HUES6 (cell line): ENCODE results near the gene SGCA.

Experiments
- H3K27ac ChIP-seq: 2 replicates; pipeline ENCODE4 v1.7.0; 2013; ENCODE audit warnings: low read depth, mild to moderate bottlenecking, low read length, inconsistent platforms
- H3K27me3 ChIP-seq: 2 replicates; pipeline ENCODE4 v1.6.1; 2013; ENCODE audit warnings: low read length; ENCODE audit not compliant: control insufficient read depth, insufficient read depth
- H3K36me3 ChIP-seq: 2 replicates; pipeline ENCODE4 v1.6.1; 2013; ENCODE audit warnings: low read length; ENCODE audit not compliant: control insufficient read depth, insufficient read depth
- H3K4me1 ChIP-seq: 2 replicates; pipeline ENCODE4 v1.6.1; 2013; ENCODE audit warnings: low read length; ENCODE audit not compliant: control insufficient read depth, insufficient read depth
- H3K4me3 ChIP-seq: 2 replicates; pipeline ENCODE4 v1.5.1; 2013; ENCODE audit warnings: low read depth, low read length
- H3K9ac ChIP-seq: one replicate; pipeline ENCODE4 v1.6.1; 2013; ENCODE audit warnings: mild to moderate bottlenecking, low read length
- H3K9me3 ChIP-seq: 2 replicates; pipeline ENCODE4 v1.6.1; 2013; ENCODE audit warnings: low read depth, low read length; ENCODE audit not compliant: control insufficient read depth, insufficient read depth

SGCA gene

DNA sequence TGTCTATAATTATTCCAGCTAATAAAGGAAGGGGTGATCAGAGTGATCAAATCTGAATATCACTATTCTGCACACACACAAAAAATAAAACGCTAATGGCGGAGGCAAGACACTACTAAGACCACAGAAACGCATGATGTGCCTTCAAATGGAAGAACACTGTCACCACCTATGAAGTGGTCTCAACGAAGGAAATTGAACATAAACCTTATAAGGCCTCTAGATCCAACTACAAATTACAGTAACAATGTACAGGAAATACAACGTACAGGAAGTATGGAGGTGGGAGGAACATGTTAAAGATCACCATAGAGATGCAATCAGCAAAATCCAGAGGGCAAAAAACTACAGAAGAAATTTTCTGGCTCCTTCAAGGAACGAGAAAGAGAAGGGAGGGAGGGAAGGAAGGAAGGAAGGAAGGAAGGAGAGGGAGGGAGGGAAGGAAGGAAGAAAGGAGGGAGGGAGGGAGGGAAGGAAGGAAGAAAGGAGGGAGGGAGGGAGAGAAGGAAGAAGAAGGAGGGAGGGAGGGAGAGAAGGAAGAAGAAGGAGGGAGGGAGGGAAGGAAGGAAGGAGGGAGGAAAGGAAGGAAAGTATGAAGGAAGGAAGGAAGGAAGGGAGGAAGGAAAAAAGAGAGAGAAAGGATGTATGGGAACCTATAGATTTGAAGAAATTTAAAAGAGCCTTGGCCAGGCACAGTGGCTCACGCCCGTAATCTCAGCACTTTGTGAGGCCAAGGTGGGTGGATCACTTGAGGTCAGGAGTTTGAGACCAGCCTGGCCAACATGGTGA is 3.1 kb upstream of the SGCA start:
- Histone ChIP-seq H3K4me3 (no peak overlapping the region), H3K27ac (no peak overlapping the region), H3K9me3 (no peaks in the 10 kb centered on the region), H3K27me3 (peaks cover 5% of the 10 kb centered on the region; the same call in 1 of the 2 replicates), H3K4me1 (peaks cover 33% of the 10 kb centered on the region), H3K9ac (no peak overlapping the region), H3K36me3 (no peaks in the 10 kb centered on the region)

DNA sequence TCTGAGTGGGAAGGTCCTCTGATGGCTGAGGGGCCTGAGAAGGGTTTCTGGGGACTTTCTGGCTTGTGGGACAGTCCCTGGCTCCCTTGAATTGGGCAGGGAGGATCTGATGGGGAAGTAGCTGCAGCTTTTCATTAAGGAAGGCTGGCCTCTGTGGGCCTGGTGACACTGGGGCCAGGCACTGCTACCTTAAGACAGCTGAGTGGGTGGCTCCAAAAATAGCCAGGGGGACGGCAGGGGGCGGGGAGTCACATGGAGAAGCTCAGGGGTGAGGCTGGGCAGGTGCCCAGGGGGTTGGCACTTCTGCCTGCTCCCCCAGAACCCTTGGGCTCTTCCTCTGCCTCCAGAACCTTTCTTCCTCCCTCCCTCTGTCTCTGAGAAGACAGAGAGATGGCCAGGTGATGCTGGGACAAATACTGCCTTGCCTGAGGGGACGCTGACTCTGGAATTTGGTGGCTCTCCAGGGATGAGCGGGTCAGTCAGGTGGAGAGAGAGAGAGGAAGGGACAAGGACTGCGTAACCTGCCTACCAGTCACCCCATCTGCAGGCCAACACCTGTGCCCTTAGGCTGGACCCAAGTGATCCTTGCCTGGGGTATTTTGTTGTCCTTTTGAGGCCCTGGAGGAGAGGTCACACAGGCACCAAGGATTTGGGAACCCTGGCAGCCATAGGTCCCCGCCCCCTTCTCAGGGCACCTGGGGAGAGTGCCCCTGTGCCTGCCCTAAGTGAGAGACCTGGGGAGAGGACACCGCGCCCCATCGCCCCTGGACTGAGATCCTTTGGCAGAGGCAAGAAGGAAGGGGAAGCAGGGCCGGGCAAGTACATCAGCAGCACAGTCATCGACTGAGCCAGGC is 1.7 kb upstream of the SGCA start:
- peaks cover 40% of the 10 kb centered on the region for H3K4me1 ChIP-seq
- no peak overlapping the region for H3K9ac ChIP-seq
- no peaks in the 10 kb centered on the region for H3K9me3 ChIP-seq
- no peak overlapping the region for H3K27ac ChIP-seq
- H3K4me3 ChIP-seq: no peak overlapping the region
- H3K36me3 ChIP-seq: no peaks in the 10 kb centered on the region
- H3K27me3 ChIP-seq: peaks cover 5% of the 10 kb centered on the region; the same call in 1 of the 2 replicates

DNA sequence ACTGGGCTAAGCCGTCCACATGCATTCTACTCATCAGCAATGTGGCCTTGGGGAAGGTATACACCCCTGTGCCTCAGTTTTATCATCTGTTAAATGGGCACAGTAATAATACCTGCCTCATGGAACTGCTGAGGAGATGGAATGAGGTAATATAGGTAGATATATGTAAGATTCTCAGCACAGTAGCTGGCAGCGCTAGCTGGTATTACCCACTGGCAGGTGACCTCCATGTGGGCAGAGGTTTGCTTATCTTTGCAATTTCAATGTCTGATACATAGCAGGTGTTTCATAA is 1.2 kb upstream of the SGCA start:
- H3K27me3 ChIP-seq: peaks cover 5% of the 10 kb centered on the region; the same call in 1 of the 2 replicates

DNA sequence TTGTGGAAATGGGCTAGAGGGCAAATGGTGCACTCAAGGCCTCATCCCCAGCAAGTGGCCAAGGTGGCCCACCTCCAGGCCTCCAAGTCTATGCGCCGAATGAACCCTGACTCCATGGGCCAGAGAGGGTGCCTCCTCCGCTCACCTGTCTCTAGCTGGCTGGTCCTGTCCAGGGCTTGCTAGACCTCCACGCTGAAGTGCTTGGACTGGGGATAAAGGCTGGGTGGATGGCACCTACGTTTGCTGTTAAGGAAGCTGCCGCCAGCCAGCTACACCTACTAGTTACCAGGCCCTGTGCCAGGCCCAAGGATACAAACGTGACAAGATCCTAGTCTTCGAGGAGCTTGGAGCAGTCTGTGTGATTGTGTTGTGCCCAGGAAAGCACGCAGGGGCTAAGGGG is 739 bp upstream of the SGCA start:
- no peaks in the 10 kb centered on the region for H3K36me3 ChIP-seq
- H3K9me3 ChIP-seq: no peaks in the 10 kb centered on the region
- H3K27ac ChIP-seq: no peak overlapping the region
- peaks cover 5% of the 10 kb centered on the region; the same call in 1 of the 2 replicates for H3K27me3 ChIP-seq
- peaks cover 40% of the 10 kb centered on the region for H3K4me1 ChIP-seq
- H3K4me3 ChIP-seq: no peak overlapping the region
- H3K9ac ChIP-seq: no peak overlapping the region

More for the DNA sequence above, 1.2 kb upstream of the SGCA start:
- Histone ChIP-seq H3K27ac (no peak overlapping the region), H3K4me1 (peaks cover 40% of the 10 kb centered on the region), H3K9me3 (no peaks in the 10 kb centered on the region), H3K4me3 (no peak overlapping the region), H3K9ac (no peak overlapping the region), H3K36me3 (no peaks in the 10 kb centered on the region)

DNA sequence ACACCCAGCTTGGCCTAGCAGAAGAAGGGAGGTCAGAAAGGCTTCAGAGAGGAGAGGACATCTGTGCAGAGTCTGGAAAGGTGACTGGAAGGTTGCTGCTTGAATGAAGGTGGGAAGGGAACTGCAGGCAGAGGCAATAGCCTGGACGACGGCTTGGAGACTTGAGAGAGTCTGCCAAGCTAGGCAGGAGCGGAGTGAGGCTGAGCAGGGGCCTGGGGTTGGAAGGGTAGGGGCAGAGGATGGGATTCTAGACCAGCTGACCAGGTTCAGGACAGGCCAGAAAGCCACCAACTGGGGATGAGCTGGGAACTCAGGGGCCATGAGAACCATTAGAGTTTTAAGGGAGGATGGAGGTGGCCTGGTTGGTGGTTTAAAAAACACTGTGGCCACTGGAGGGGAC is 339 bp upstream of the SGCA start:
- Histone ChIP-seq H3K36me3 (no peaks in the 10 kb centered on the region), H3K27ac (no peak overlapping the region), H3K9me3 (no peaks in the 10 kb centered on the region), H3K4me1 (peaks cover 40% of the 10 kb centered on the region), H3K4me3 (no peak overlapping the region), H3K27me3 (peaks cover 5% of the 10 kb centered on the region; the same call in 1 of the 2 replicates), H3K9ac (no peak overlapping the region)

DNA sequence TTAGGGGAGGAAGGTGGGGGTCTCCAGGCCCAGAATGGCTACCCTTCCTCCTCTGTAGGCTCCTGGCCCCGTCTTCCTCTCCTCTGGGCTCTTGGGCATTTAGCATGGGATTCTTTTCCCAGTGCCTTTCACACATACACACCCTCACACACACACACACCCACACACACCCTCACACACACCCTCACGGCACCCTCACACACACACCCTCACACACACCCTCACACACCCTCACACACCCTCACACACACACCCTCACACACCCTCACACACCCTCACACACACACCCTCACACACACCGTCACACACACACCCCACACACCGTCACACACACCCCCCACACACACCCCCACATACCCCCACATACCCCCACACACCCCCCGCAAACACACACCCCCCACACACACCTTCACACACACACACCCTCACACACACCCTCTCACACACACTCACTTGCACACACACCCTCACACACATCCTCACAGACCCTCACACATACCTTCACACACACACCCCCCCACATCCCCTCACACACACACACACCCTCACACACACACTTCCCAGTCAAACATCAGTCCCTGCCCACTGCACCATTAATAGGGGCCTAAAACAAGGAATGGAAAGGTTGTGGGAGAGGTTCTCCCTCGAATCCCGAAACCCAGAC is 845 bp downstream of the SGCA start:
- Histone ChIP-seq H3K27ac (no peak overlapping the region), H3K4me3 (no peak overlapping the region), H3K9me3 (no peaks in the 10 kb centered on the region), H3K27me3 (no peaks in the 10 kb centered on the region; the same call in 1 of the 2 replicates), H3K36me3 (no peaks in the 10 kb centered on the region), H3K4me1 (peaks cover 34% of the 10 kb centered on the region), H3K9ac (no peak overlapping the region)

DNA sequence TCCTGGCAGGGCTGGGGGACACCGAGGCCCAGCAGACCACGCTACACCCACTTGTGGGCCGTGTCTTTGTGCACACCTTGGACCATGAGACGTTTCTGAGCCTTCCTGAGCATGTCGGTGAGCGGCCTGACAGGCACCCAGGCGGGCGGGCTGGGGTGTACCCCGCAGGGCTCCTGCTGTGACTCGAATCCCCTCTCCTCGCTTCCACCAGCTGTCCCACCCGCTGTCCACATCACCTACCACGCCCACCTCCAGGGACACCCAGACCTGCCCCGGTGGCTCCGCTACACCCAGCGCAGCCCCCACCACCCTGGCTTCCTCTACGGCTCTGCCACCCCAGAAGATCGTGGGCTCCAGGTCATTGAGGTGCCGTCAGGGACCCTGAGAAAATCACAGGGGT is 1.6 kb downstream of the SGCA start:
- H3K36me3 ChIP-seq: no peaks in the 10 kb centered on the region
- no peaks in the 10 kb centered on the region; the same call in 1 of the 2 replicates for H3K27me3 ChIP-seq
- no peaks in the 10 kb centered on the region for H3K9me3 ChIP-seq
- no peak overlapping the region for H3K27ac ChIP-seq
- no peak overlapping the region for H3K9ac ChIP-seq
- peaks cover 30% of the 10 kb centered on the region for H3K4me1 ChIP-seq
- H3K4me3 ChIP-seq: no peak overlapping the region

DNA sequence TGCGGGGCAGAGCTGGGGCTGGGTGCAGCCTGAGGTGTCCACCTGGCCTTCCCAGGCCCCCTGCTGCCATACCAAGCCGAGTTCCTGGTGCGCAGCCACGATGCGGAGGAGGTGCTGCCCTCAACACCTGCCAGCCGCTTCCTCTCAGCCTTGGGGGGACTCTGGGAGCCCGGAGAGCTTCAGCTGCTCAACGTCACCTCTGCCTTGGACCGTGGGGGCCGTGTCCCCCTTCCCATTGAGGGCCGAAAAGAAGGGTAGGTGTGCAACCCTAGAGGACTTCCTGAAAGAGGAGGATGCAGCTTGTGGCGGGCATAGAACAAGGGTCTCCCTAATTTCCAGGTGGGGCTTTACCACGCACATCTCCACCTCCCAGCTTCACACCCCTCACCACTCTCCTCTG is 2.5 kb downstream of the SGCA start:
- no peak overlapping the region for H3K27ac ChIP-seq
- H3K27me3 ChIP-seq: no peaks in the 10 kb centered on the region
- H3K36me3 ChIP-seq: no peaks in the 10 kb centered on the region
- H3K9ac ChIP-seq: no peak overlapping the region
- H3K4me1 ChIP-seq: peaks cover 33% of the 10 kb centered on the region
- no peaks in the 10 kb centered on the region for H3K9me3 ChIP-seq
- no peak overlapping the region for H3K4me3 ChIP-seq

DNA sequence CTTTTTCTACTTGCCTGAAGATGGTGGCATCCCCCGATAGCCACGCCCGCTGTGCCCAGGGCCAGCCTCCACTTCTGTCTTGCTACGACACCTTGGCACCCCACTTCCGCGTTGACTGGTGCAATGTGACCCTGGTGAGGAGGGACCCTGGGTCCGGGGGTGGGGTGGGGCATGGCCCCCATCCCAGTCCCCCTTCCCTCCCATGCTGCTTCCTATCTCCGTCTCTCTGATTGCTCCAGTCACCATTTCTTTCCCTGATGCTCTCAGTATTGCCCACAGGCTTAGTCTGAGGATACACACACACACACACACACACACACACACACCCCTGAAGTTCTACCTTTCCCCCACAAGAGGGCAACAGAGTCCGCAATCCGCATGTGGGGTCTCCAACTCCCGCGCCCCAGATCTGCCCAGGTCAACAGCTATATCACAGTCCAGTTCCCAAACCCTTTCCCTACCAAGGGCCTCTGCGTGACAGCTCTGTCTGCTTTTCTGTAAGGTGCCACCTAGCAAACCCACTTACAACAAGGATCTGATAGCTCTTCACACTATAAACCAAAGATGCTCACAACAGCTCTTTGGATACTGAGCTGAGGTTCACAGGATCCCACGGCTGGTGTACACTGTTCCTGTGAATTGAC is 3.4 kb downstream of the SGCA start:
- Histone ChIP-seq H3K27me3 (no peaks in the 10 kb centered on the region), H3K36me3 (no peaks in the 10 kb centered on the region), H3K9ac (no peak overlapping the region), H3K27ac (no peak overlapping the region), H3K4me3 (no peak overlapping the region), H3K4me1 (peaks cover 35% of the 10 kb centered on the region), H3K9me3 (no peaks in the 10 kb centered on the region)

DNA sequence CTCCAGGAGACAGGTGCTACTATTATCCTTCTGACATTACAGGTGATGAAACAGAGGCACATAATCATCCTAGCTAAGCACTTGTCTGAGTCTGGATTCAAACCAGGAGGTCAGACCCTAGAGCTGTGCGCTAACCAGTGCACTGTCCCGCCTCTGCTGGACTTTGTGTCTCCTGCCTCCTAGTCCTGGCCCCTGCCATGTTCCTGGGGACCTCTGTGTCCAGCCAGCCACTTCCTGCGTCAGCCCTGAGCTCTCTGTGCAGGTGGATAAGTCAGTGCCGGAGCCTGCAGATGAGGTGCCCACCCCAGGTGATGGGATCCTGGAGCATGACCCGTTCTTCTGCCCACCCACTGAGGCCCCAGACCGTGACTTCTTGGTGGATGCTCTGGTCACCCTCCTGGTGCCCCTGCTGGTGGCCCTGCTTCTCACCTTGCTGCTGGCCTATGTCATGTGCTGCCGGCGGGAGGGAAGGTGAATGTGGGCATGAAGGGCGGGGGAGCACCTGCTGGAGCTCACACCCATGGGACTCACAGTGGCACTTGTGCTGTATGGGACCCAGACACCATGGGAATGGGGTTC is 4.2 kb downstream of the SGCA start:
- Histone ChIP-seq H3K9ac (no peak overlapping the region), H3K4me1 (peaks cover 35% of the 10 kb centered on the region), H3K4me3 (no peak overlapping the region), H3K36me3 (no peaks in the 10 kb centered on the region), H3K27ac (no peak overlapping the region), H3K27me3 (no peaks in the 10 kb centered on the region), H3K9me3 (no peaks in the 10 kb centered on the region)
